GM18517 (cell line): Measurements from ENCODE around the gene ZNF277.

Source experiments
- ATAC-seq: cut with Tn5 transposase; IDR thresholded peaks from one replicate; pipeline ENCODE4 v1.9.1; 2021; ENCODE audit warnings: mild to moderate bottlenecking, moderate library complexity; ENCODE audit not compliant: unreplicated experiment

ZNF277 gene

GRCh38 chr7:112338786-112339185 lies 132.3 kb downstream of the ZNF277 start:
- no peak for ATAC-seq

GRCh38 chr7:112341464-112341863 lies 135.0 kb downstream of the ZNF277 start:
- no peak for ATAC-seq

GRCh38 chr7:112346381-112347060 lies 140.0 kb downstream of the ZNF277 start:
- no peak for ATAC-seq

- ATAC-seq = no peak
Observed at GRCh38 chr7:112347088-112347487, 140.6 kb downstream of the ZNF277 start.

GRCh38 chr7:112350585-112350984 lies 144.1 kb downstream of the ZNF277 start:
- ATAC-seq = no peak

- ATAC-seq = no peak
Observed at GRCh38 chr7:112356596-112356995, 150.1 kb downstream of the ZNF277 start.

GRCh38 chr7:112357136-112357535 lies 150.6 kb downstream of the ZNF277 start:
- no peak for ATAC-seq

GRCh38 chr7:112358513-112358912 lies 152.0 kb downstream of the ZNF277 start:
- ATAC-seq = no peak

- no peak for ATAC-seq
Observed at GRCh38 chr7:112359086-112359485, 152.6 kb downstream of the ZNF277 start.

GRCh38 chr7:112360681-112361080 lies 154.2 kb downstream of the ZNF277 start:
- ATAC-seq = no peak

- ATAC-seq = no peak
Observed at GRCh38 chr7:112361154-112361553, 154.7 kb downstream of the ZNF277 start.

GRCh38 chr7:112362053-112362650 lies 155.7 kb downstream of the ZNF277 start:
- ATAC-seq = no peak

- no peak for ATAC-seq
Observed at GRCh38 chr7:112362731-112363131, 156.2 kb downstream of the ZNF277 start.

- no peak for ATAC-seq
Observed at GRCh38 chr7:112364388-112364787, 157.9 kb downstream of the ZNF277 start.

GRCh38 chr7:112365551-112365950 lies 159.1 kb downstream of the ZNF277 start:
- no peak for ATAC-seq

- no peak for ATAC-seq
Observed at GRCh38 chr7:112366886-112367285, 160.4 kb downstream of the ZNF277 start.

GRCh38 chr7:112370436-112370835 lies 163.9 kb downstream of the ZNF277 start:
- ATAC-seq = no peak

GRCh38 chr7:112371701-112372100 lies 165.2 kb downstream of the ZNF277 start:
- no peak for ATAC-seq

GRCh38 chr7:112372101-112372500 lies 165.6 kb downstream of the ZNF277 start:
- no peak for ATAC-seq

GRCh38 chr7:112377593-112377992 lies 171.1 kb downstream of the ZNF277 start:
- ATAC-seq = no peak

GRCh38 chr7:112381311-112382091 lies 175.0 kb downstream of the ZNF277 start:
- ATAC-seq = no peak
